GM21576 (cell line): ENCODE results near the gene ITGA2B.
"Not testable (repeated sequence)": the region's sequence is repeated elsewhere in the genome, so short reads cannot be mapped to it uniquely, and the experiment has no call there.

Source experiments
- ATAC-seq: cut with Tn5 transposase; IDR thresholded peaks from one replicate; pipeline ENCODE4 v1.9.1; 2021; ENCODE audit warnings: mild to moderate bottlenecking, moderate library complexity; ENCODE audit not compliant: unreplicated experiment

The ITGA2B gene

DNA sequence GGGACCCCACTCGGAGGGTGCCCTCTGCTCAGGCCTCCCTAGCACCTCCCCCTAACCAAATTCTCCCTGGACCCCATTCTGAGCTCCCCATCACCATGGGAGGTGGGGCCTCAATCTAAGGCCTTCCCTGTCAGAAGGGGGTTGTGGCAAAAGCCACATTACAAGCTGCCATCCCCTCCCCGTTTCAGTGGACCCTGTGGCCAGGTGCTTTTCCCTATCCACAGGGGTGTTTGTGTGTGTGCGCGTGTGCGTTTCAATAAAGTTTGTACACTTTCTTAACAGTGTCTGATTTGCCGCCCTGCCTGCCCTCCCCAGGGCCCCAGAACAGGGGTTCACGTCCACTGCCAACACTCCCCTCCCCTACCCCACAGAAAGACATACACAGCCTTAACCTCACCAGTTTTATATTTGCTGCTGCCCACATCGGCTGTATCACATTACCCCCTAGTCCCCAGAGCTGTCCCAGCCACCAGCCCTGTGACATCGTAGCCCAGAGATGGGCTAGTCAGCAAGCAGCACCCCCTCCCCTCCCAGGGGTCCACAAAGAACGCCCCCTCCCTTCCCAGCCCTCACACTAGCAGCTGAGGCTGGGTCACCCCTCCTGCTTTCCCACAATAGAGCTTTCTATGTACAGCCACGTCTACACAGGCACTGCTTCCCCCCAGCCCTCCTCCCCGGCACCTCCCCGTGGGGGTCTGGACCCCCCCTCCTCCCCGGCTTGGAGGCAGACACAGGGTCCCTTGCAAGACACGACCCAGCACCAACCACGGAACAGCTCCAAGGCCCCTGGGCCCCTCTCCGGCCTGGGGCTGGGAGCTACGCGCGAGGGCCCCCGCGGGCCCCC, 36.4 kb downstream of the ITGA2B start:
- no peak for ATAC-seq

DNA sequence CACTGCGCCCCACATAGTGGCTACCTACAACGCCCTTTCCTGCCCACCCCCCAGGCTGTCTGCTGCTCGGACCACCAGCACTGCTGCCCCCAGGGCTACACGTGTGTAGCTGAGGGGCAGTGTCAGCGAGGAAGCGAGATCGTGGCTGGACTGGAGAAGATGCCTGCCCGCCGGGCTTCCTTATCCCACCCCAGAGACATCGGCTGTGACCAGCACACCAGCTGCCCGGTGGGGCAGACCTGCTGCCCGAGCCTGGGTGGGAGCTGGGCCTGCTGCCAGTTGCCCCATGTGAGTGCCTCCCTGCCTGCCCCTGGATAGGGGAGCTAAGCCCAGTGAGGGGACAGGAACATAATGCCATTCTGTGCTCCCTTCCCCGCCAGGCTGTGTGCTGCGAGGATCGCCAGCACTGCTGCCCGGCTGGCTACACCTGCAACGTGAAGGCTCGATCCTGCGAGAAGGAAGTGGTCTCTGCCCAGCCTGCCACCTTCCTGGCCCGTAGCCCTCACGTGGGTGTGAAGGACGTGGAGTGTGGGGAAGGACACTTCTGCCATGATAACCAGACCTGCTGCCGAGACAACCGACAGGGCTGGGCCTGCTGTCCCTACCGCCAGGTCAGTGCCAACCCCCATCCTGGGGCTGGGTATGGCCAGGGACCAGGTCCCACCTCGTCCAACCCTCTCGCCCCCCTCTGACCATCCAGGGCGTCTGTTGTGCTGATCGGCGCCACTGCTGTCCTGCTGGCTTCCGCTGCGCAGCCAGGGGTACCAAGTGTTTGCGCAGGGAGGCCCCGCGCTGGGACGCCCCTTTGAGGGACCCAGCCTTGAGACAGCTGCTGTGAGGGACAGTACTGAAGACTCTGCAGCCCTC, 37.3 kb downstream of the ITGA2B start:
- ATAC-seq, result no peak

DNA sequence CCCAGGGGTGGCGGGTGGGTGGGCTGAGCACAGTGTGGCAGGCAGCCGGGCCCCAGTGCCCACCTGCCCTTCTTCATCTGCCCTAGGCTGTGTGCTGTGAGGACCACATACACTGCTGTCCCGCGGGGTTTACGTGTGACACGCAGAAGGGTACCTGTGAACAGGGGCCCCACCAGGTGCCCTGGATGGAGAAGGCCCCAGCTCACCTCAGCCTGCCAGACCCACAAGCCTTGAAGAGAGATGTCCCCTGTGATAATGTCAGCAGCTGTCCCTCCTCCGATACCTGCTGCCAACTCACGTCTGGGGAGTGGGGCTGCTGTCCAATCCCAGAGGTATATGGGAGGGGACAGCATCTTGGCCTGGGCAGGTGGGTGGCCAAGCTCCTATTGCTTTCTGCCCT, 38.0 kb downstream of the ITGA2B start:
- no peak for ATAC-seq

DNA sequence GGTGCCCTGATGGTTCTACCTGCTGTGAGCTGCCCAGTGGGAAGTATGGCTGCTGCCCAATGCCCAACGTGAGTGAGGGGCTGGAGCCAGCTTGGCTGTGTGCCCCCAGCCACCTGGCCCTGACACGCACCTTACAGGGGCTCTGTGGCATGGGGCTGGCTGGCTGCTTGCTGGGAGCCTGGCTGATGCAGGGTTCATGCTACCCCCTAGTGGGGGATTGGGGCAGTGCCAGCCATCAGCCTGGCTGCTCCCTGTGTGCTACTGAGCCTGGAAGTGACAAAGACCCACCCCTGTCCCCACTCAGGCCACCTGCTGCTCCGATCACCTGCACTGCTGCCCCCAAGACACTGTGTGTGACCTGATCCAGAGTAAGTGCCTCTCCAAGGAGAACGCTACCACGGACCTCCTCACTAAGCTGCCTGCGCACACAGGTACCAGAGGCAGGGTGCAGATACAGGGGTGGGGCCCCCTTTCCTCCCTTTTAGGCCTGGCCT, 38.7 kb downstream of the ITGA2B start:
- no peak for ATAC-seq

DNA sequence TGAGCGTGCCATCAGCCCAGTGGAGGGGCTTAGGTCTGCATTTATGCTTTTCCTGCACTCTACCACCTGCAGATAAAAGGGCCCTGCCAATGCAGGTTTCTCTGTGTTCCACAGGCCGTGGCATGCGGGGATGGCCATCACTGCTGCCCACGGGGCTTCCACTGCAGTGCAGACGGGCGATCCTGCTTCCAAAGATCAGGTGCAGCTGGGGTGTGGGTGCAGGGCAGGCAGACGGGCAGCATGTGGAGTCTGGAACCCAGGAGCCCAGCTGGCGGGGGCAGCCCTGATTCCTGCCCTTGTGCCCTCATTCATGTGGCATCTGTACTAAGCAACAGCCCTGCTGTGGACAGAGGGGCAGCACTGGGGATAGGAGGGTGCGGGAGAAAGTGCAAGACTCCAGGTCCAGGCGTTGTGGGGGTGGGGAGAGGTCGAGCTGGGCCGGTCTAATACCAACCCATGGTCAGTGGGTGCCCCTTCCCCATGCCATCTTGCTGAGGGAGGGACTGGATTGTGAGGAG, 39.8 kb downstream of the ITGA2B start:
- no peak for ATAC-seq

DNA sequence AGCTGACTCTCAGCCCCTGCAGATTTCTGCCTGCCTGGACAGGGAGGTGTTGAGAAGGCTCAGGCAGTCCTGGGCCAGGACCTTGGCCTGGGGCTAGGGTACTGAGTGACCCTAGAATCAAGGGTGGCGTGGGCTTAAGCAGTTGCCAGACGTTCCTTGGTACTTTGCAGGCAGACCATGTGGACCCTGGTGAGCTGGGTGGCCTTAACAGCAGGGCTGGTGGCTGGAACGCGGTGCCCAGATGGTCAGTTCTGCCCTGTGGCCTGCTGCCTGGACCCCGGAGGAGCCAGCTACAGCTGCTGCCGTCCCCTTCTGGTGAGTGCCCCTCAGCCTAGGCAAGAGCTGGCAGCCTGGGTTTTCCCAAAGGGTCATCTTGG, 40.5 kb downstream of the ITGA2B start:
- no peak for ATAC-seq

DNA sequence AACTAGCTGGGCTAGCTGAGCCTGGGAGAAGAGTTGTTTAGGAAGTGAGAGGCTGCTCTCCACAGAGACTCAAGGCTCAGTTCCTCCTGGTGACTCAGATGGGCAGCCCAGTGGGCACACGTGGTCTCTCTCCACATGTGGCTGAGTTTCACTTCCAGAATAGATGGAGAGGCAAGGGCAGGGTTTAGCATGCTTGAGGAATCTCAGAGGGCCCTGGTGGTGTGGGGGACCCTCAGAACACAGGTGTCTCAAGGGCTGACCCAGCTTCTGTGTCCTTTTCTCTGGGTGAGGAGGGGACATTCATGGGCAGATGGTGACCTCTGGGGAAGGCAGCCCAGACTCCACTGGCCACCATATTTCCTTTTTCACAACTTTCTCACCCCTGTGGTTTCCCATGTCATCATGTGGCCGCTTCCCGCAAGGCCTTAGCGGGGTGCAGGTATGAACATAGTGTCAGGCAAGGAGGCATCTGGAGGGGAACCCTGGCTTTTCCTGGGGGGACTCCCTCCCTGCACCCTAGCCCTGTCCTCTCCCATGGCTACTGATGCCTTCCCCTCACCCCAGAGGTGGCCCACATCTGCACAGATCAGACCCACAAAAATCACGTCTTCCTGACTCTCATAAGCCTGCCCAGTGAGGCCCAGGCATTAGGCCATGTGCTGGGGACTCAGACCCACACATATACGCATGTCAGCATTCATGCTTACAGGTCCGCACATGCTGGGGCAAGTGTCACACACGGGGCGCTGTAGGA, 41.0 kb downstream of the ITGA2B start:
- peak; percentile 42 for ATAC-seq

DNA sequence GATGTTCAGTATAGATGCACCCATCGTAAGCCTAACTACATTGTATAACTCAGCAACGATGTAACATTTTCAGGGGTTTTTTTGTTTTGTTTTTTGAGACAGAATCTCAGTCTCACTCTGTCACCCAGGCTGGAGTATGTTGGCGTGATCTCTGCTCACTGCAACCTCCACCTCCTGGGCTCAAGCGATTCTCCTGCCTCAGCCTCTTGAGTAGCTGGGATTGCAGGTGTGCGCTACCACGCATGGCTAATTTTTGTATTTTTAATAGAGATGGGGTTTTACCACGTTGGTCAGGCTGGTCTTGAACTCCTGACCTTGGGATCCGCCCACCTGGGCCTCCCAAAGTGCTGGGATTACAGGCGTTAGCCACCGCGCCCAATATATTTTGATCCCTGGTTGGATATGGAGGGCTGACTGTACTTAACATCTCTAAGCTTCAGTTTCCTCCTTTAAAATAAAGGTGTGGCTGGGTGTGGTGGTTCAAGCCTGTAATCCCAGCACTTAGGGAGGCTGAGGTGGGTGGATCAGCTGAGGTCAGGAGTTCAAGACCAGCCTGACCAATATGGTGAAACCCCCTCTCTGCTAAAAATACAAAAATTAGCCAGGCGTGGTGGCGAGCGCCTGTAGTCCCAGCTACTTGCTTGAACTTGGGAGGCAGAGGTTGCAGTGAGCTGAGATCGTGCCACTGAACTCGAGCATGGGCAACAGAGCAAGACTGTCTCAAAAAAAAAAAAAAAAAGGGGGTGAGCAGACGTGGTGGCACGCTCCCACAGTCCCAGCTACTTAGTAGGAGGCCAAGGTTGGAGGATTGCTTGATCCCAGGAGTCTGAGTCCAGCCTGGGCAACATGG, 42.0 kb downstream of the ITGA2B start:
- not testable (repeated sequence) for ATAC-seq

DNA sequence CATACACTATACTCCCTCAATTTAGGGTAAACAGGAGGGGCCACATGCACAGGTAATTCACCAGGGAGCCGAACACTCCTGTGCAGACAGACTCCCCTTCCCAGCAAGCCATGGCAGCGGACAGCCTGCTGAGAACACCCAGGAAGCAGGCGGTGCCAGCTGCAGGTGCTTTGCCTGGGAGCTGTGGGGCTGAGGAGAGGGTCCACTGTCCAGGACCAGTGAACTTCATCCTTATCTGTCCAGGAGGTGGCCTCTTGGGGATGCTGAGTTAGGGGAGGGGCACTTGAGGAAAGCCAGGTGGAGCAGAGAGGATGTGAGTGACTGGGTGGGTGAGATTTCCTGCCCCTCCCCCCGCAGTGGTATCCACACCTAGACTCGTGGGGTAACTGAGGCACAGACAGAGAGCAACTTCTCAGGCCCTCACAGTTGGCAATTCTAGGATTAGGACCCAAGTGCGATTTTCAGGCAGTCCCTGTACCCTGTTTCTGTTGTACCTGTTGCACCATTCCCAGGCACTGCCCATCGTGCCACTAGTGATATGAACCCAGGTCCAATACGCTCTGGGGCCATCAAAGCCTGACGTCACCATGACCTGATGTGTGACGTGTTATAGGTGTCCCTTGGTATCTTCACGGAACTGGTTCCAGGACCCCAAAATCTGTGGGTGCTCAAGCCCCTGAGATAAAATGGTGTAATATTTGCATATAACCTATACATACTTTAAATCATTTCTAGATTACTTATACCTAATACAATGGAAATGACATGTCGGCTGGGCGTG, 43.2 kb downstream of the ITGA2B start:
- no peak for ATAC-seq

DNA sequence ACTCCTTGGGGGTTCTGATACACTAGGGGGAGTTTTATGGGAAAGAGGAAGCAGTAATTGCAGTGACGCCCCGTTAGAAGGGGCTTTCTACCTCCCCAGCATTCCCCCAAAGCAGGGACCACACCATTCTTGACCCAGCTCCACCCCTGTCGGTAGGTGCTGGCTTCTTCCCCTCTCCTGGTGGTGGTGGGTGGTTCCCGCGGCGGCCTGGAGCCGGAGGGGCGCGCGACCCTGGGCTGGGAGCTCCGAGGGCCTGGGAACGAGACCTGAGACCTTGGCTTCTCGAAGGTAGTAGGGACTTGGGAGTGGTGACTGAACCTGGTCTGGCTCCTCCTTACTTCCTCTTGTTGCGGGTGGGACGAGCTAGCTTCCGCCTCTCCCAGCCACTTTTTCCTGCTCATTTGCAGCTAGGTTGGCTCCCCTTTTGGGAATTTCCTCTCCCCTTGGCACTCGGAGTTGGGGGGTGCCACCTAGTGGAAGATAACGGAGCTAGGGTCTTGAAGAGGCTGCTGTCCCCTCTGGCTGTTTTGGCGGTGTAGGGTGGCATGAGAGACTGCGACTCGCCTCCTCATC, 43.9 kb downstream of the ITGA2B start:
- peak; percentile 4 for ATAC-seq

DNA sequence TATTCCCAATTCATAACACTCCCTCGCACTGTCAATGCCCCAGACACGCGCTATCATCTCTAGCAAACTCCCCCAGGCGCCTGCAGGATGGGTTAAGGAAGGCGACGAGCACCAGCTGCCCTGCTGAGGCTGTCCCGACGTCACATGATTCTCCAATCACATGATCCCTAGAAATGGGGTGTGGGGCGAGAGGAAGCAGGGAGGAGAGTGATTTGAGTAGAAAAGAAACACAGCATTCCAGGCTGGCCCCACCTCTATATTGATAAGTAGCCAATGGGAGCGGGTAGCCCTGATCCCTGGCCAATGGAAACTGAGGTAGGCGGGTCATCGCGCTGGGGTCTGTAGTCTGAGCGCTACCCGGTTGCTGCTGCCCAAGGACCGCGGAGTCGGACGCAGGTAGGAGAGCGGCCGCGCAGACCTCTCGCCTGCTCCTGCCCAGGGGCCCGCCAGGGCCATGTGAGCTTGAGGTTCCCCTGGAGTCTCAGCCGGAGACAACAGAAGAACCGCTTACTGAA, 44.5 kb downstream of the ITGA2B start, which contains the start of gene GRN:
Gene GRN, plus strand, starts transcription at position 364 of the 515 bp plus-strand sequence. CDS start 3,863 bp downstream, outside the sequence.
- ATAC-seq, result peak; percentile 53

DNA sequence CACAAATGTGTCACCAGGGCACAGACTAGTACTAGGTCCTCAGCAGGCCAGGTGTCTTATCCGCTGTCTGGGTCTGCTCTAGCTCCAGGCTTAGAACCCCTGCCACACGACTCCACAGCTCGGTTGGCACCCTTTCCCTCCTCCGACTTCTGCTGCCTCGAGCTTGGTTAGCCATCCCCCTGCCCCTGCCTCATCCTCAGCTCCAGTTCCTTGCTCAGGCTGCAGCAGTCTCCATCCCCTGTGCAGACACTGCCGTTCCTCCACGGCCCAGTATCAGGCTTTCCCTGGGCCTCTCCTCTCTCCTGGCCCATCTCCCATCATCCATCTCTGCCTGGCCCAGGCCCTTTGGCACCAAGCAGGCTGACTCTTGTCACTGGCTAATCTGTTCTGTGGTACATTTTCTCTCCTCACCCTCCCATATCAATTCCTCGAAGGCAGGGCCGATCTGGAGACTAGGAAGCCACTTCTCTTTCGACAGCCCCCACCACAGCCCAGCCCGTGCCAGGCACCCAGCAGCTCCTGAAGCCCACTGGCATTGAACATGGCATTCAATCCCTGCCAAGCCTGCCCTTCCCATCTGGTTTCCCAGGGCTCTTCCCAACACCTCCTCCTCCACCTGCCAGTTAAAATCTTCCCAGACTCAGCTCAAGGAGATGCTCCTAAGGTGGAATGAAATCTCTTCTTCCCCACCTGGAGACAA, 45.8 kb downstream of the ITGA2B start:
- no peak for ATAC-seq

DNA sequence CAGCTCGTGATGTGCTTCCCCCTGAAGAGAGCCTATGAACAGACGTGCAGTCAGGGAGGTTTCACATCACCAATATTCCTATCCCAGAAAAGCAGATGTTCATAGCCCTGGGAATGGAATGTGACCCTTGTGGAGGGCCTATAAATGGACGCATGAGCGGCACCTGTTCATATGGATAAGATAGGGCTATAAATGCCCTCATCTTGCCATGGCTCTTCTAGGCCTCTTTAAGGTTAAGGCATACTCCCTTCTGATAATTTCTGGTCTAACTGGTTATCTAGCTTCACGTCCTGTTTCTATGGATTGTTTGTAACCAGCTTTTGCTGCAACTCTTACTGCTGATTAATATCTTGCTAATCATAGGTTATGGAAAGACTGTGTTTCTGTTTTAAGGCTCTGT, 48.9 kb downstream of the ITGA2B start:
- ATAC-seq, result not testable (repeated sequence)

DNA sequence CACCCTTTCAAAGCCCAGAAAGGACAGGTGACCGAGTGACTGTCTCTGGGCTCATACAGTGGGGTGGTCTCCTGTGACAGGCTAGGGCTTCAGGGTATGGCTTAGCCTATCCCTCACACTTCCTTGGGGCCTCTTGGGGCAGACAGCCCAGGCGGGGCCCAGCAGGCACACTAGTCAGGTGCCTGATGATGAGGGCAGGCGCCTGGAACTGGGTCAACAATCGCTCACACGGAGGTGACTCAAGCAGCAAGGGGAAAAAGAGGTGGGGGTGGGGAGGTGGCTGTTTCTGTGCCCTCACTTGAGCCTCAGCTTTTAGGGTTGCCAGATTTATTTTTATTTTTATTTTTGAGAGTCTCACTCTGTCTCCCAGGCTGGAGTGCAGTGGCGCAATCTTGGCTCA, 50.7 kb downstream of the ITGA2B start:
- no peak for ATAC-seq

DNA sequence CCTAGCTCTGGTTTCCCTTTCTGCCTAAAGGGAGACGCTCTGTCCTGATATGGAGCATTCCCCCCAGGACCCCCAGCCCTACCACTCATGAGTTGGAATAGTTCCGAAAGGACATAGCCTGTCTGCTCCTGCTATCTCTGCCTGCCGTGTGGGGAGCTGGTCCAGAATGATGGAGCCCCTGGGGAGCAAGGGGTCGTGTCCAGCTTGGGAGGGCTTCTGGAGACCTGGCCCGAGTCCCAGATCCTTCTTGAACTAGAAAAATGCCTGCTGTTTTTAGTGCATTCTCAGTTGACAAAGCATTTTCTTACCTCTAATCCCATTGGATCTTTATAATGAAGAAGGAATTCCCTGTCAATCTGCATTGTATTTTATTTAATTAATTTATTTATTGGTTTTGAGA, 53.5 kb downstream of the ITGA2B start:
- no peak for ATAC-seq

DNA sequence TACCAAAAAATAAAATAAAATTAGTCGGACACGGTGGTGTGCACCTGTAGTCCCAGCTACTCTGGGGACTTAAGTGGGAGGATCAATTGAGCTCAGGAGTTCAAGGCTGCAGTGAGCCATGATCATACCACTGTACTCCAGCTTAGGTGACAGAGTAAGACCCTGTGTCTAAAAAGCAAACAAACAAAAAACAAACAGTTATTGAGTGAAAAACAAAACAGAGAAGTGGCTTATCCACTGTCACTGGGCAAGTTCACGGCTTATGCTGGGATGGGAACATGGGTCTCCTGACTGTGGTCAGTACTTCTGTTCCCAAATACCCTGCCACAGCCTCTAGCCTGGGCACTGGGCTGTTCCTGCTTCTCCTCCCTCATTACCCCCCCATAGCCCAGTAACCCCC, 53.9 kb downstream of the ITGA2B start:
- ATAC-seq, result no peak

DNA sequence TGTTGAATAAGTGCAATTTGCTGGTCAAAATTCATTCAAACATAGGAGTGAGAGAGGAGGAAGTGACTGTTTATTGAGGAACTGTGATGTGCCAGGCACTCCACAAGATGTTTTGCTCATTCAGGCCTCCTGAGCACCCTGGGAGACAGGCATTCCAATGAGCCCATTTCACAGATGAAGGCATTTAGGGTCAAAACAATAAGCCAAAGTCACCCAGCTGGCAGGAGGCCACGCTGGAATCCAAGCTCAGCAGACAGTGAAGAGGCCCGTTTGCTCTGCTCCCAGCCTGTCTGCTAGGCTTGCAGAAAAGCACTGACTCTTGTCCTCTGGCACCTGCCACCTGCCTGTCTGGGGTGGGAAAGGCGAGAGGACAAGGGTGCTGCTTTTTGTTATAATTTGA, 54.7 kb downstream of the ITGA2B start:
- ATAC-seq, result no peak

DNA sequence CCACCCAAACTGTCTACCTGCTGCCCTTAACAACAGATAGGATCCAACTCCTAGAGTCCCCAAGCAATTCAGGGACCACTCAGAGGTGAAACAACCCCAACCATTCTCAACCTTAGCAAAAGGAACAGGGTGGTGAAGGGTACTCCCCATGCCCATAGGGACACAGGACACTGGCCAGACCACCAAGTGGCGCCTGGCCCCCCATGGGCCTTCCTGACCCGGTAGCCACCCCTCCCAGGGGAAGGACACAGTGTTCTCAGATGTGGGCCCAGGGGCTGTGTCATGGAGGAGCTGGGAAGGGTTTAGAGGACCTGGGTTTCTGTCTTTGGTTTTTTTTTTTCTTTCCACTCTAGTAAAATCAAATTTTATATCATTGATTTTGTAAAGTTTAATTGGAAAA, 55.1 kb downstream of the ITGA2B start:
- ATAC-seq, result no peak
